Gastrocnemius medialis (tissue), 4 donors: ENCODE data around the gene PCSK4.

ENCODE experiments used
- POLR2A ChIP-seq, 2 donors: fragments of 450-650 bp; IDR thresholded peaks; one replicate each; pipeline ENCODE4 v1.6.1; 2017; ENCODE audit warnings: antibody characterized with exemption in 2 of 2, mild to moderate bottlenecking in 2 of 2, moderate library complexity in 2 of 2
- TF ChIP-seq, protein P1 (sequence below), 5 experiments: fragments of 450-650 bp in 3 of 5; fragments of 200-600 bp in 2 of 5; sonication (generic) in 2 of 5; IDR thresholded peaks in 4 of 5; conservative IDR thresholded peaks in 1 of 5; 1 replicate in 4 of 5; 2 replicates in 1 of 5; pipeline ENCODE4 v1.5.1; 2016 to 2019; ENCODE audit warnings: antibody characterized with exemption in 5 of 5, mild to moderate bottlenecking in 3 of 5, moderate library complexity in 3 of 5

DNA sequence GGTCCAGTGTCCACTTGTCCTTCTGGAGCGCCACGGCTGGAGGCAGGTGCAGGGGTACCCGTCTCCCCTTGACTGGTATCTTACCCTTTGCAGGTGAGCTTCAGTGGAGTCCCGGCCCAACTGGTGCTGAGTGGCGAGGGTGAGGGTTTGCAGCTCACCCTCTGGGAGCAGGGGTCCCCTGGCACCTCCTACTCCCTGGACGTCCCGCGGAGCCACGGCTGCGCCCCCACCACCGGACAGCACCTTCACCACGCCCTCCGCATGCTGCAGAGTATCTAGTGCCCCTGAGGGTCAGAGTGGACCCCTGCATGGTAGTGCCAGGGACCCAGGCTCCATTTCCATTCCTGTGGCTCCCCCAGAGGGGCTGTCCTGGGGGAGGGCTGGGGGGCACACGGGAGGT, 44.8 kb upstream of the PCSK4 start:
- TF ChIP-seq, protein P1, sequence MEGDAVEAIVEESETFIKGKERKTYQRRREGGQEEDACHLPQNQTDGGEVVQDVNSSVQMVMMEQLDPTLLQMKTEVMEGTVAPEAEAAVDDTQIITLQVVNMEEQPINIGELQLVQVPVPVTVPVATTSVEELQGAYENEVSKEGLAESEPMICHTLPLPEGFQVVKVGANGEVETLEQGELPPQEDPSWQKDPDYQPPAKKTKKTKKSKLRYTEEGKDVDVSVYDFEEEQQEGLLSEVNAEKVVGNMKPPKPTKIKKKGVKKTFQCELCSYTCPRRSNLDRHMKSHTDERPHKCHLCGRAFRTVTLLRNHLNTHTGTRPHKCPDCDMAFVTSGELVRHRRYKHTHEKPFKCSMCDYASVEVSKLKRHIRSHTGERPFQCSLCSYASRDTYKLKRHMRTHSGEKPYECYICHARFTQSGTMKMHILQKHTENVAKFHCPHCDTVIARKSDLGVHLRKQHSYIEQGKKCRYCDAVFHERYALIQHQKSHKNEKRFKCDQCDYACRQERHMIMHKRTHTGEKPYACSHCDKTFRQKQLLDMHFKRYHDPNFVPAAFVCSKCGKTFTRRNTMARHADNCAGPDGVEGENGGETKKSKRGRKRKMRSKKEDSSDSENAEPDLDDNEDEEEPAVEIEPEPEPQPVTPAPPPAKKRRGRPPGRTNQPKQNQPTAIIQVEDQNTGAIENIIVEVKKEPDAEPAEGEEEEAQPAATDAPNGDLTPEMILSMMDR (IDR thresholded peaks at IDR 0.05 in 4 of 5, conservative IDR thresholded peaks at IDR 0.05 in 1 of 5) = no peak
- no peak for TF ChIP-seq POLR2A (IDR thresholded peaks at IDR 0.05)
